ENCODE results near the gene SEC24B.

The SEC24B gene

GRCh38 chr4:109433205-109434006 lies at the start of gene SEC24B:
TSS of gene SEC24B (plus strand) at chr4:109433815. CDS start at chr4:109433870, 55 bp downstream.
- DNase-seq (ENCODE audit: low read depth in 1 of 2, low spot score in 1 of 2), result peak; percentile 56 to 86
- TF ChIP-seq JUND (IDR thresholded peaks at IDR 0.05; ENCODE audit: low read depth), result no peak
- in situ Hi-C loops (cut with HindIII; ENCODE audit: low pct_unique_long_range_greater_than_20kb, low sequenced_read_pairs), result no loop called here

GRCh38 chr4:109383823-109384222 lies 49.8 kb upstream of the SEC24B start:
- TF ChIP-seq JUND (IDR thresholded peaks at IDR 0.05; ENCODE audit: low read depth), result no peak
- in situ Hi-C loops (cut with HindIII; ENCODE audit: low pct_unique_long_range_greater_than_20kb, low sequenced_read_pairs), result no loop called here
- no peak for DNase-seq (ENCODE audit: low read depth in 1 of 2, low spot score in 1 of 2)

DNA sequence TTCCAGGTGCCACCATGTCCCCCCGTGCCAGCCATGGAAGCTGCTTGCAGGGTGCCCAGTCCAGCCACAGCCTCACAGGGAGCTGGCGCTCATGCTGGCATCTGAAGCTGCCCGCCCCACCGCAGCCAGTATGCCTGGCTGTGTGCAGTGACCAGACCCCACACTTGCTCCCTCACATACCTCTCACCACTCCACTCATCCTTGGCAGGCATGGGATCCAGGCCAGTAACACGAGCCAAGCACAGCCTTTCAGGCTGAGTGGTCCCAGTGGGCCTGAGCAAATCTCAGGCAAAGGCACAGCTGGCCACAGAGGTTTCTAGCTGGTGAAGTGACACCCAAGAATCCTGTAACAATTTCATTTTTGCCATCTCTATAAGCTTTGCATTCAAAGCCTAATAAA lies 48.4 kb upstream of the SEC24B start:
- no peak for DNase-seq (ENCODE audit: low read depth in 1 of 2, low spot score in 1 of 2)
- TF ChIP-seq JUND (IDR thresholded peaks at IDR 0.05; ENCODE audit: low read depth), result no peak
- in situ Hi-C loops (cut with HindIII; ENCODE audit: low pct_unique_long_range_greater_than_20kb, low sequenced_read_pairs), result no loop called here

GRCh38 chr4:109389369-109390114 lies 44.1 kb upstream of the SEC24B start:
- no peak for DNase-seq (ENCODE audit: low read depth in 1 of 2, low spot score in 1 of 2)
- no peak for TF ChIP-seq JUND (IDR thresholded peaks at IDR 0.05; ENCODE audit: low read depth)
- in situ Hi-C loops (cut with HindIII; ENCODE audit: low pct_unique_long_range_greater_than_20kb, low sequenced_read_pairs), result no loop called here

GRCh38 chr4:109390115-109390768 lies 43.4 kb upstream of the SEC24B start:
- no peak for DNase-seq (ENCODE audit: low read depth in 1 of 2, low spot score in 1 of 2)
- in situ Hi-C loops (cut with HindIII; ENCODE audit: low pct_unique_long_range_greater_than_20kb, low sequenced_read_pairs), result no loop called here
- TF ChIP-seq JUND (IDR thresholded peaks at IDR 0.05; ENCODE audit: low read depth), result no peak

DNA sequence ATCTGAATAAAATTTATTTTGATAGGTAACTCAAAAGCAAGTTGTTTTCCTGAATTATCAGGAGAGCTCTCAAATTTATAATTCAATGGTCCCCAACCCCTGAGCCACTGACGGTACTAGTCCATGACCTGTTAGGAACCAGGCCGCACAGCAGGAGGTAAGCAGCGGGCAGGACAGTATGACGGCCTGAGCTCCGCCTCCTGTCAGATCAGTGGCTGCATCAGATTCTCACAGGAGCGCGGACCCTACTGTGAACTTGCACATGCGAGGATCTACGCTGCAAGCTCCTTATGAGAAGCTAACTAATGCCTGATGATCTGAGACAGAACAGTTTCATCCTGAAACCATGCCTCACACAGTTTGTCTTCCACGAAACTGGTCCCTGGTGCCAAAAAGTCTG lies 37.9 kb upstream of the SEC24B start:
- no peak for DNase-seq (ENCODE audit: low read depth in 1 of 2, low spot score in 1 of 2)
- TF ChIP-seq JUND (IDR thresholded peaks at IDR 0.05; ENCODE audit: low read depth), result no peak
- in situ Hi-C loops (cut with HindIII; ENCODE audit: low pct_unique_long_range_greater_than_20kb, low sequenced_read_pairs), result no loop called here

- no peak for TF ChIP-seq JUND (IDR thresholded peaks at IDR 0.05; ENCODE audit: low read depth)
- in situ Hi-C loops (cut with HindIII; ENCODE audit: low pct_unique_long_range_greater_than_20kb, low sequenced_read_pairs), result no loop called here
- no peak for DNase-seq (ENCODE audit: low read depth in 1 of 2, low spot score in 1 of 2)
Measured at GRCh38 chr4:109398928-109399327, 34.7 kb upstream of the SEC24B start.

DNA sequence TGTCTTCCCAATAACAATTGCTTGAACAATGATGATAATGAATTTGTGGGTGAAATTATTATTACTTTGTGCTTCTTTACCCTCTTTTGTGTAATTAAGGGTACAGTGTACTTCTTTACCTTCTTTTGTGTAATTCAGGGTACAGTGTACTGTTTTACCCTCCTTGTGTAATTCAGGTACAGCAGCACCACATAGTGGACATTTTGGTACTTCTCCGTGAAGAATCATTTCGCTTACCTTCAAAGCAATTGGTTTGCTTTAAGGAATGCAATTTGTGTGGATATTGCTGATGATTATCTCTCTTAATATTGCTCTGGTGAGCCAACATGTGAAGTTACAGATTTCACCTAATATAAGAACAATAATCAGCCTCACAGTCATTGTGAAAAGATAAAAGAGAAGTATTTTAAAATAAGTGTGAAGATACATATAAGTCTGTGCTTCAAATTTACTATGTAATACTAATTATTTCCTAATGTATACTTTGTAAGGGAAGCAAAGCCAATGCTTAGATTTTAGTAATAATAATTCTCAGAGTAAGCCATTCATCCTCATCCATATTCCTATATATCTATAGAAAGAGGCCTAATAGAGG lies 27.2 kb upstream of the SEC24B start:
- TF ChIP-seq JUND (IDR thresholded peaks at IDR 0.05; ENCODE audit: low read depth), result no peak
- in situ Hi-C loops (cut with HindIII; ENCODE audit: low pct_unique_long_range_greater_than_20kb, low sequenced_read_pairs), result no loop called here
- DNase-seq (ENCODE audit: low read depth in 1 of 2, low spot score in 1 of 2), result peak in 1 of 2 experiments; percentile 66

- in situ Hi-C loops (cut with HindIII; ENCODE audit: low pct_unique_long_range_greater_than_20kb, low sequenced_read_pairs), result no loop called here
- DNase-seq (ENCODE audit: low read depth in 1 of 2, low spot score in 1 of 2), result no peak
- no peak for TF ChIP-seq JUND (IDR thresholded peaks at IDR 0.05; ENCODE audit: low read depth)
Measured at GRCh38 chr4:109407027-109407737, 26.4 kb upstream of the SEC24B start.

DNA sequence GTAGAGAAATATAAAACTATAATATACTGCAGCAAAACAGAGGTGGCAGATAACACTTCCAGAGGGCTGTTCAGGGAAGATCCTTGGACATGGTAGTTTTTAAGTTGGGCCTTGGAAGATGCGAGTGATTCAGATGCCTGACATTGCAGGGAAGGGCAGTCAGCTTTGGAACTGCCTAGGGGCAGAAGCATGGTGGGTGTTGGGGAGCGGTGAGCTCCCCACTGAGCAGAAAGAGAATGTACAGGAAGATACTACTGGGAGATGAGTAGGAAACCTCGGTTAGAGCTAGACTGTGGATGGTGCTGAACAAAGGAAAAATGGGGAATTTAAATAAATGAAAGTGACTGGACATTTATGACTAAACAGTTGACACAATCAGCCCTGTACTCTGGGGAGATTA lies 24.9 kb upstream of the SEC24B start:
- no peak for DNase-seq (ENCODE audit: low read depth in 1 of 2, low spot score in 1 of 2)
- in situ Hi-C loops (cut with HindIII; ENCODE audit: low pct_unique_long_range_greater_than_20kb, low sequenced_read_pairs), result no loop called here
- no peak for TF ChIP-seq JUND (IDR thresholded peaks at IDR 0.05; ENCODE audit: low read depth)

GRCh38 chr4:109410226-109410625 lies 23.4 kb upstream of the SEC24B start:
- TF ChIP-seq JUND (IDR thresholded peaks at IDR 0.05; ENCODE audit: low read depth), result no peak
- in situ Hi-C loops (cut with HindIII; ENCODE audit: low pct_unique_long_range_greater_than_20kb, low sequenced_read_pairs), result no loop called here

GRCh38 chr4:109410776-109411175 lies 22.8 kb upstream of the SEC24B start:
- in situ Hi-C loops (cut with HindIII; ENCODE audit: low pct_unique_long_range_greater_than_20kb, low sequenced_read_pairs), result no loop called here
- no peak for DNase-seq (ENCODE audit: low read depth in 1 of 2, low spot score in 1 of 2)
- TF ChIP-seq JUND (IDR thresholded peaks at IDR 0.05; ENCODE audit: low read depth), result no peak

More at GRCh38 chr4:109410226-109410625, 23.4 kb upstream of the SEC24B start:
- no peak for DNase-seq (ENCODE audit: low read depth in 1 of 2, low spot score in 1 of 2)

All from T47D (cell line).